Activated CD4-positive, alpha-beta T cell treated with anti-CD3 and anti-CD28 coated beads, Interleukin-2, amount 10 ng/mL, durations not matched to agents 24 days and 14 days (primary cell): Measurements from ENCODE around the gene RAB35. TPM values are rescaled to one million over a fixed set of nuclear protein-coding genes. Genes with fewer than 3 reads are reported as not detected.

Source experiments
- DNase-seq: peaks from one replicate; pipeline ENCODE4 v3.0.0; 2022
- H3K27ac Mint-ChIP-seq: one replicate; pipeline ENCODE4 v1.8.0; 2022; ENCODE audit warnings: mild to moderate bottlenecking, mixed read lengths
- H3K27me3 Mint-ChIP-seq: one replicate; pipeline ENCODE4 v1.8.0; 2022; ENCODE audit warnings: mixed read lengths
- H3K36me3 Mint-ChIP-seq: one replicate; pipeline ENCODE4 v1.8.0; 2022; ENCODE audit warnings: low read depth, mild to moderate bottlenecking, mixed read lengths
- H3K4me1 Mint-ChIP-seq: one replicate; pipeline ENCODE4 v1.8.0; 2021; ENCODE audit warnings: mixed read lengths
- H3K4me3 Mint-ChIP-seq: one replicate; pipeline ENCODE4 v1.8.0; 2022; ENCODE audit warnings: mild to moderate bottlenecking, moderate library complexity, mixed read lengths
- H3K9me3 Mint-ChIP-seq: one replicate; pipeline ENCODE4 v1.8.0; 2021; ENCODE audit warnings: mixed read lengths
- intact Hi-C: fragments of 100-400 bp; cut with micrococcal nuclease; formaldehyde crosslinking; loops from one replicate; pipeline ENCODE4 v1.15.1; 2023
- total RNA-seq: library from RNA; stranded (reverse); gene quantifications from 2 replicates; pipeline ENCODE4 v1.2.3, GENCODE V29; 2022

Gene RAB35
- total RNA-seq, 1 donor from 2014 or later = 83.3 TPM

DNA sequence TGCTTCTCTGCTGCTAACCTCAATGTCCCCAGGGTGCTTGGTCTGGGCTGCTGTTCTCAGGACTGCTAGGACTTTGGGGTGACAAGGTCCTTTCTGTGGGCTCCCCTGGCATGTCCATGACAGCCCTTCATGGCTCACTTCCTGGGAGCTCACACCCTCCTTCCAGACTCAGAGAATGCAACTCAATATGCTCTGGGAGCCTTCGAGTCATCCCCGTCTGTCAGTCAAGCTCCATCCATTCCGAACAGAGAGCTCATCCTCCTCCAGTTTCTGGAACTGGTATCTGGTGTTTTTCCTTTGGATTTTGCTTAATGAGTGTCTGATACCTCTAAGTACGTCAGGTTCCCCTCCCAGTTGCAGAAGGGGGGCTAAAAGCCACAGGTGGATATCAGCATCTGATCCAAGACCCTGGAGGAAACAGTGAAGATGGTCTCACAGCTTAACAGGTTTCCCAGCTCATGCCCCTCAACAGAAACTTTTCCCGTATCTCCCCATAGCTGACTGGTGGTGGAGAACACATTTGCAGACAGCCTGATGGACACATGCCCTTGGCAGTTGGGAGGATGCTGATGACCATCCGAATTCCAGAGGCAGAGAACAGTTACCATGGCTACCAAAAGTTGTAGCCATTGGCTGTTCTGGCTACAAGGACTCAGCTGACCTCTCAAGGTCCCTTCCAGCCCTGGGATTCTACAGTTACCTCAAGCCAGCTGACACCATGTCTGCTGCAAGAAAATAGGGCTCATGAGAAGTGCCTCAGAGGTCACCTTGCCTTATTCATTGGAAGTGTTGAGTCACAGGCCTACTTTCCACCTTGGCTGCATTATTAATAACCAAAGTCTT is 9.5 kb upstream of the RAB35 start:
- H3K27ac Mint-ChIP-seq = peak overlapping the region; percentile 90
- H3K27me3 Mint-ChIP-seq = no peaks in the 10 kb centered on the region
- peaks cover 43% of the 10 kb centered on the region for H3K36me3 Mint-ChIP-seq
- no peaks in the 10 kb centered on the region for H3K9me3 Mint-ChIP-seq
- no peak overlapping the region for H3K4me3 Mint-ChIP-seq
- peaks cover 33% of the 10 kb centered on the region for H3K4me1 Mint-ChIP-seq
- intact Hi-C loops = no loop called here
- no peak for DNase-seq

DNA sequence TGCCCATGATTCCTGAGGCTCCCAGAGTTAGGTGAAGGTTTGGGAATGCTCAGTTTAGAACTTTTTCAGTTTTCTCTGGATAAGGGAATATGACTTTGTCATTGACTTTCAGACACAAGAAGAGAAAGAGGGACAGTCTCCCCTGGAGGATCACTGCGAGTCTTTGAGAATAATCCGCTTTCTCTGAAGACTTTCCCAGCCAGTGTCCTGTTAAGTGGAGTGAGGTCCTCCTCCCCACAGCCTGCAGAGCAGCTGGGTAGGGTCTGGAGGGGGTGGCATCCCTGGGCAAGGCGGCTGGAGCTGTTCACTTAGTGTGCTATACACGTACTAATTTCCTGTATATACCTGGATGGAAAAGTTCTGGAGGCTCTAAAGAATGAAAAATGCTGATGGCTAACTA is 8.5 kb upstream of the RAB35 start:
- Mint-ChIP-seq H3K4me3 (no peak overlapping the region), H3K36me3 (peaks cover 39% of the 10 kb centered on the region)
- intact Hi-C loops = no loop called here

DNA sequence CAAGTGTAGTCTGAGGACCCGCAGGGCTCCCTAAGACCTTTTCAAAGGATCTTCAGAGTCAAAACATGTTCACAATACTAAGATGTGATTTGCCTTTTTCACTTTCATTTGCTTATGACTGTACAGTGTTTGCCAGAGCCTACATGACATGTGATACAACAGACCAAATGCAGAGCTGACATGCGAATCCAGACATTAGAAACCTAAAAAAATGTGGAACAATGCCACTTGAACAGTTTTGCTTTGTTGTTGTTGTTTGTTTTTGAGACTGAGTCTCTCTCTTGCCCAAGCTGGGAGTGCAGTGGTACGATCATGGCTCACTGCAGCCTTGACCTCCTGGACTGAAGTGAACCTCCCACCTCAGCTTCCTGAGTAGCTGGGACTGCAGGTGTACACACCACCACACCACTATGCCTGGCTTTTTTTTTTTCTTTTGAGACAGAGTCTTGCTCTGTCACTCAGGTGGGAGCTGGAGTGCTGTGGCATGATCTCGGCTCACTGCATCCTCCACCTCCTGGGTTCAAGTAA is 5.3 kb upstream of the RAB35 start:
- no peaks in the 10 kb centered on the region for H3K27me3 Mint-ChIP-seq
- peaks cover 60% of the 10 kb centered on the region for H3K4me1 Mint-ChIP-seq
- H3K9me3 Mint-ChIP-seq = no peaks in the 10 kb centered on the region
- peaks cover 31% of the 10 kb centered on the region for H3K36me3 Mint-ChIP-seq
- intact Hi-C loops = loop anchor here (1.0 to 2.0 kb wide), 2 partner anchors 110 to 115 kb away; no protein-coding TSS in a partner anchor
- peak overlapping the region; percentile 82 for H3K27ac Mint-ChIP-seq
- peak; percentile 76 for DNase-seq
- H3K4me3 Mint-ChIP-seq = peak overlapping the region; percentile 65

More for the DNA sequence above, 8.5 kb upstream of the RAB35 start:
- H3K4me1 Mint-ChIP-seq = peaks cover 40% of the 10 kb centered on the region
- H3K27me3 Mint-ChIP-seq = no peaks in the 10 kb centered on the region
- peak overlapping the region; percentile 47 for H3K27ac Mint-ChIP-seq
- DNase-seq = no peak
- H3K9me3 Mint-ChIP-seq = no peaks in the 10 kb centered on the region

DNA sequence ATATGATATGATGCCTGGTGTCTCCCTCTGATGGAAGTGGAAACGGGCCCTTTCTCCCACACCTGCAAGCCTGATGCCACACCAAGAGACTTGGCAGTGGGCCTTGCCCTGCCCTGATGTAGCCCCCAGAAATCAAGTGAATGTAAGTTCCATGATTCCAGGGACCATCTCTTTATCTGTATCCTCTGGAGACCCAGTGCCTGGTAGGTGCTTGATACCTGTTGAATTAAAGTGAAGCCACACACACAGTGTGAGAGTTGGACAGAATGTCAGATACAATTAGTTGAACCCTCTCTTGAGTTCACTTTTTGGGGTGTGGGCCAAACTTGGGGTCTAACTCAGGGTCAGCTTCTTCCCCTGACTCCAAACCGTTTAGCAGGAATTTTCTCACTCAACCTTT is 4.8 kb upstream of the RAB35 start:
- DNase-seq = no peak
- no peaks in the 10 kb centered on the region for H3K9me3 Mint-ChIP-seq
- H3K27ac Mint-ChIP-seq = peak overlapping the region; percentile 82
- peaks cover 26% of the 10 kb centered on the region for H3K36me3 Mint-ChIP-seq
- H3K27me3 Mint-ChIP-seq = no peaks in the 10 kb centered on the region
- peak overlapping the region; percentile 65 for H3K4me3 Mint-ChIP-seq
- peaks cover 55% of the 10 kb centered on the region for H3K4me1 Mint-ChIP-seq
- intact Hi-C loops = loop anchor here (1.0 to 2.0 kb wide), 2 partner anchors 109 to 115 kb away; no protein-coding TSS in a partner anchor

DNA sequence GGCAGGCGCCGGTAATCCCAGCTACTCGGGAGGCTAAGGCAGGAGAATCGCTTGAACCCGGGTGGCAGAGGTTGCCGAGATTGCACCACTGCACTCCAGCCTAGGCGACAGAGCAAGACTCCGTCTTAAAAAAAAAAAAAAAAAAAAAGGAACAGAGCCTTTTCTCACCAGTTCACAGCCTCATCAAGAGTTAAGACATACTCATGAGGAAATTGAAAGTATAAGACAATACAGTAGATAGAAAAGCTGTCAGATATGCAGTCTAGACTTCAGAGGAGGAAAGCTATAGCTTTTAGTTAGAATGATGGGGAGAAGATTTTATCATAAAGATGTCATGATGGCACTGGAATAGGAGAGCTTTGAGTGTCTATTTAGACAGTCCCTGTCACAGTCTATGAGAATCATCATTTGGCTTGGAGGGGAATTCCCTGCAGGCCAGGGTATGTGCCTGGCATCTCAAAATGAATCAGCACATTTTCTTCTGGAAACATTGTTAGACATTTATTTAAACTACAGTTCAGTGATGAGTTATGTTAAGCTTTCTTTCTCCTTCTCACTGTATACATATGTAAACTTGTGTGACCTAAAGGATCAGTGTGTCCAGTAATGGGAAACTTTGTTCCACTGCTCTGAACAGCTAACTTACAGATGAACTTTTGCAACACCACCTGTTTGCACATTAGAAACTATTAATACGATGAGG is 2.9 kb upstream of the RAB35 start:
- Mint-ChIP-seq H3K9me3 (no peaks in the 10 kb centered on the region), H3K36me3 (peaks cover 30% of the 10 kb centered on the region), H3K27ac (peak overlapping the region; percentile 92), H3K4me3 (peak overlapping the region; percentile 71), H3K4me1 (peaks cover 70% of the 10 kb centered on the region), H3K27me3 (no peaks in the 10 kb centered on the region)
- DNase-seq = peak; percentile 72
- intact Hi-C loops = loop anchor here (10.0 kb wide), 1 partner anchor 145 kb away; the partner anchor contains the start of gene PXN

DNA sequence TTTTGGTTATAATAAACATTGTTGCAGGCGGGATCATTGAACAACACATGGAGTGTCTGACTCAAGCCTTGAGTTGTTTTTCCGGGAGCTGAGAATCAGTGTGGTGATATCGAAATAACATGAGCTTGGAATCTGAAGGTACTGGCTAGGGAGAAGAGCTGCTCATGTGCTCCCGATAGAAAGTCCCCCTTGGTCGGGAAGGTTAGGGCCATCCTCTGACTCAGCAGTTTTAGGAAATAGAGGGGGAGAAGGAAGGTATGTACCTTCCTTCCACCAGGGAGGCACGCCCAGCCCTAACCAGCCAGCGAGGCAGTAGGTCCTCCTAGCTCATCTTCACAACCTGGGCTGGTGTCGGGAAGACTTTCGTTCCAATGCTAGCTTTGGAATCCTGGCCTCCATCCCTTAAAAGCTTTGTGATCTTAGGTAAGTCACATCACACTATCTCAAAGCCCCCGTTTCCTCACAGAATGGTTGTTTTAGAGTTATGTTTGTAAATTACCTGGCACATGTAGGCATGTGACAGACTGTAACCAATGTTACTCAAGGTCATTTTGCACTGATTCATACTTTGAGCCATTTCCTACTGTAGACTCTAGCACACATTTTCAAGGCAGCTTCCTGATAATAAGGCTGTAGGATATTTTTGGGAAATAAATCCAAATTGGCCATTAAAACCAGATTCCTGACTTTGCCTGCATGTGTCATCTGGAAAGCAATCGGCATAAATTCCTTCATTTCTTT is 1.9 kb upstream of the RAB35 start:
- DNase-seq = no peak
- Mint-ChIP-seq H3K9me3 (no peaks in the 10 kb centered on the region), H3K4me1 (peaks cover 67% of the 10 kb centered on the region), H3K4me3 (peak overlapping the region; percentile 90), H3K27me3 (no peaks in the 10 kb centered on the region), H3K27ac (peak overlapping the region; percentile 92), H3K36me3 (peaks cover 34% of the 10 kb centered on the region)
- intact Hi-C loops = loop anchor here (10.0 kb wide), 1 partner anchor 146 kb away; the partner anchor contains the start of gene PXN

DNA sequence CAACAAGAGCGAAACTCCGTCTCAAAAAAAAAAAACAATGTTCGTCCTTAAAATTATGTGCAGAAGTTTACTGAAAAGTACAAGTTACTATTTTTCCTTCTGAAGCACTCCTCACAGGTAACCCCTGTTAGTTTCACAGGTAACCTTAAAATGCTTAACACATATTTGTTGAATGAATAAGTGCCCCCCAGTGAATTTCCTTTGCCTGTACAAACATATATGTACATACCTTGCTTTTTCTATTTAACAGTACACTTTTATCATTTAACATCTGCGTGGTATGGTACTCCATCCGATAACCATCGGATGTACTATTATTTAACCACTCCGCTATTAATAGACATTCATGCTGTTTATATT is 1.4 kb upstream of the RAB35 start:
- H3K27me3 Mint-ChIP-seq = no peaks in the 10 kb centered on the region
- intact Hi-C loops = loop anchor here (2.0 to 10.0 kb wide), 3 partner anchors 77 to 147 kb away; partner anchors contain the start of genes GCN1 and PXN
- H3K4me3 Mint-ChIP-seq = peak overlapping the region; percentile 90
- no peaks in the 10 kb centered on the region for H3K9me3 Mint-ChIP-seq
- H3K4me1 Mint-ChIP-seq = peaks cover 66% of the 10 kb centered on the region
- peaks cover 38% of the 10 kb centered on the region for H3K36me3 Mint-ChIP-seq
- H3K27ac Mint-ChIP-seq = peak overlapping the region; percentile 92
- no peak for DNase-seq

DNA sequence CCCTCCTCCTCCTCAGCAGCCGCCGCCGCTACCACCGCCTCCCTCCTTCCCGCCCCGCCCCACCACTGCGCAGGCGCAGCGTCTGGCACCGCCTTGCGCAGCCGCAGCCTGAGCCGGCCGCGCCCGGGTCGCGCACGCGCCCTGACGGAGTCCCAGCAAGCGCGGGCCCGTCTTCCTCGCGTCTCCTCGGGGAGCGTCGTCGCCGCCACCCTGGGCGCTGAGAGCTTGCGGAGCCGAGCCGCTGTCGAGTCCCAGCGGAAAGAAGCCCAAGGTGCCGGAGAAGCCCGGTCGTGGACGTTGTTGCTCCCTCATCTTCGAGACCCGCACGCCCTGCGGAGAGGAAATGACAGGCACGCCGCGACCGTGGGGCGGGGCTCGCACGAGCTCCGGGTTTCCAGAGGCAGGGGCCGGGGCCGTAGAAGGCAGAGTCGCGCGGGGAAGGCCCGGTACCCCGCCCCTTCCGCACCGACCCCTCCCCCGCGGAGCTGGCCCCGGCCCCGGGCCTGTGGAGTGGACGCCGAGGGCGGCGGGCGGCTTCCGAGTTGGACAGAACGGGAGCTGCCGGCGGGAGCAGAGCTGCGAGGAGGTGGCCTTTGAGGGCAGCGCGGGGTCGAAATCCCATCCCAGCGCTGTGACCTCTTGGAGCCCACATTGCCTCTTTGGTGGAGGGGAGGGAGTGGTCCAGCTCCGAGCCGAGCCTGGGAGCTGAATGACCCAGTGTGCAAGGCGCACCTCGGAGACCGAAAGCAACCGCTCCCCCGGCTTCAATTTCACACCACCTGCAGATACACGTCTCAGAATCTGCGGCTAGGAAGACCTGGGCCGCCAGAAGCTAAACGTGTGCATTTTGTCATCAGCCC is 469 bp upstream of the RAB35 start:
- Mint-ChIP-seq H3K4me1 (peaks cover 72% of the 10 kb centered on the region), H3K36me3 (peaks cover 46% of the 10 kb centered on the region), H3K4me3 (peak overlapping the region; percentile 90), H3K27me3 (no peaks in the 10 kb centered on the region), H3K27ac (peak overlapping the region; percentile 92), H3K9me3 (no peaks in the 10 kb centered on the region)
- DNase-seq = peak; percentile 100
- intact Hi-C loops = loop anchor here (1.0 to 10.0 kb wide), 4 partner anchors 30 to 148 kb away; partner anchors contain the start of genes GCN1 and PXN

DNA sequence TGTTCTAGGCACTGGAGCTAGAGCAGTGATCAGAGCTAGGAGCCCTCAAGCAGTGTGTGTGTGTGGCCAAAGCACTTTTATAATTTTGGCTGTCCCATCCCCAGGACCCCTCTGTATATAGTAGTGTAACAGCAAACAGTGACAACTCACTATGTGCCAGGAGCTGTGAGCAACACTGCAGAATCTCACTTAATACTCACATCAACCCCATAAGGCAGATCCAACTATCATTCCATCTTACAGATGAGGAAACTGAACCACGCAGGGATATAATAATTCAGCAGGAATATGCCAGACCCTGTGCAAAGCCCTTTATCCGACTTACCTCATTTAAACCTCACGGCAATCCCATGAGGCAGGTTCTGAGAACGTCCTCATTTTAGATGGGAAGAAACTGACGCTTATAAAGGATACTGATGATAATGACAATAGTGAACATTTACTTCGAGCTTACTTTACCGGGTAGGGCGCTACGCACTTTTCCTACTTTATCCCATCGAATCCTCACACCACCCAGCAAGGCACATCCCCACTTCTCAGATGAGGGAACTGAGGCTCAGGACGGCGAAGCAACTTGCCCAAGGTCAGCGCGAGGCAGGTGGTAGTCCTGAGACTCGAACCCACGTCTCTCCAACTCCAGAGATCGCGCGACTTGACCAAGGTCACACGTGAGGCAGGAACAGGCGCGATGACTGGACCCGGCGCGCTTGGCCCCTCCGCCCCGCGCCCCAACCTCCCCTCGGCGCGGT is 687 bp downstream of the RAB35 start:
- H3K36me3 Mint-ChIP-seq = peaks cover 48% of the 10 kb centered on the region
- H3K4me1 Mint-ChIP-seq = peaks cover 70% of the 10 kb centered on the region
- peak overlapping the region; percentile 98 for H3K27ac Mint-ChIP-seq
- peak; percentile 81 for DNase-seq
- intact Hi-C loops = loop anchor here (1.0 to 10.0 kb wide), 4 partner anchors 29 to 149 kb away; partner anchors contain the start of genes GCN1 and PXN
- H3K27me3 Mint-ChIP-seq = no peaks in the 10 kb centered on the region
- H3K4me3 Mint-ChIP-seq = peak overlapping the region; percentile 99
- no peaks in the 10 kb centered on the region for H3K9me3 Mint-ChIP-seq

DNA sequence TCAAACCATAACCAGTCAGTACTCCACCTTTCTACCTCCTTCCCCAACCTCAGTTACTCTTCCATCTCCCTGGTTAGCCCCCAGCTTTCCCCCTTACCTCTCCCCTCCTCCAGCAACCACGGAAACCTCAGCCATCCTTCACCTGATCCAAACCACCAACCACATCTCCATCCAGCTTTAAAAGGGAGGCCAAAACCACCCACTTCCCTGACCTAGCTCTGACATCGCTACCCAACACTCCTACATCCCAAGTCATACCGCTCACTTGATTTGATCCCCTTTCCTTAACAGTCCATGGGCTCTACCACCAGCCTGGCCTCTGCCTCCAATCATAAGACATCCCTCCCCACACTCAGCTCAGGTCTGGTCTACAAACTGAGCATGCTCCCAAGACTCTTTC is 1.5 kb downstream of the RAB35 start:
- intact Hi-C loops = loop anchor here (10.0 kb wide), 1 partner anchor 150 kb away; the partner anchor contains the start of gene PXN
- H3K9me3 Mint-ChIP-seq = no peaks in the 10 kb centered on the region
- DNase-seq = peak; percentile 72
- H3K4me1 Mint-ChIP-seq = peaks cover 71% of the 10 kb centered on the region
- H3K27ac Mint-ChIP-seq = peak overlapping the region; percentile 98
- peaks cover 50% of the 10 kb centered on the region for H3K36me3 Mint-ChIP-seq
- H3K4me3 Mint-ChIP-seq = peak overlapping the region; percentile 99
- no peaks in the 10 kb centered on the region for H3K27me3 Mint-ChIP-seq

DNA sequence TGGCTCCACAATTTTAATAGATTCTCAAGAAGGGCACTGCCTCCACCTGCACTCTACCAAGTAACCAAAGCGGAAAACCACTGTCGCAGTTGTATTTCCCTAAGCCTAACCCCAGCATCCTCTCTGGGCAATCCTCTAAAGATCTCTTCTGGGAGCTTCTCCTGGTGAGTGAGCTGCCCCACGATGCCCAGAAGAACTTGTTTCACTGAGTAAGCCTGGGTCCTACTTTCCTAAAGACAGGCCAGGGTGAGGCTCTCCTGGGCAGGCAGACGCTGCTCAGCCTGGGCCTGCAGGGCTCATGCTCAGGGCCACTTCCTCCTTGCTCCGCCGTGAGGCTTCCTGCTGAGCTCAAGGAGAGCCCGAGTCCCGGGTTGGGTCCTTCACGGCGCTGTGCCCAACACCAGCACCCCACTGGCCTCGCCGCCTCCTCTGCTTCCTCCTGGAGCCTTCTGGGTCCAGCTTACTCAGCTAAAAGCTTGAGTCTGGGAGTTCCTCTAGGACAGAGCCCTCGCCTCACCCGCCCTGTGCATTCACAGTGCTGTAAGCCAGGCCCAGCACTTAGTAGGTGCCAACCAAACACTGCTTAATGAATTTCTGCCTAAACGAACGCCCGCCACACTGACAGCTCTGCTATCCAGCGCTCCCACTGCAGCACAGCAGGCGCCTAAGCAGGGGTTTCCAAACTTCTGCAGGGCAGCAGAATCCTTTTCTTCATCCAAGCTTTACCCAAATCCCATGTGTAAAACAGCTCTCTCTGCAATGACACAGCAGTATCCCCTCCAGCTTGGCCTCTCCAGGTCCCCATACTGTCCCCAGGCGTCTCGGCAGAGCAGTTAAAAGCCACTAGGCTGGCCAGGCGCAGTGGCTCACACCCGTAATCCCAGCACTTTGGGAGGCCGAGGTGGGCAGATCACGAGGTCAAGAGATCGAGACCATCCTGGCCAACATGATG is 5.7 kb downstream of the RAB35 start:
- peaks cover 57% of the 10 kb centered on the region for H3K36me3 Mint-ChIP-seq
- no peaks in the 10 kb centered on the region for H3K27me3 Mint-ChIP-seq
- peak overlapping the region; percentile 89 for H3K27ac Mint-ChIP-seq
- H3K9me3 Mint-ChIP-seq = no peaks in the 10 kb centered on the region
- DNase-seq = peak; percentile 86
- peak overlapping the region; percentile 74 for H3K4me3 Mint-ChIP-seq
- H3K4me1 Mint-ChIP-seq = peaks cover 56% of the 10 kb centered on the region
- intact Hi-C loops = loop anchor here (10.0 kb wide), 1 partner anchor 154 kb away; the partner anchor contains the start of gene PXN
